ENCODE results near the gene FBXO10.

FBXO10 gene

DNA sequence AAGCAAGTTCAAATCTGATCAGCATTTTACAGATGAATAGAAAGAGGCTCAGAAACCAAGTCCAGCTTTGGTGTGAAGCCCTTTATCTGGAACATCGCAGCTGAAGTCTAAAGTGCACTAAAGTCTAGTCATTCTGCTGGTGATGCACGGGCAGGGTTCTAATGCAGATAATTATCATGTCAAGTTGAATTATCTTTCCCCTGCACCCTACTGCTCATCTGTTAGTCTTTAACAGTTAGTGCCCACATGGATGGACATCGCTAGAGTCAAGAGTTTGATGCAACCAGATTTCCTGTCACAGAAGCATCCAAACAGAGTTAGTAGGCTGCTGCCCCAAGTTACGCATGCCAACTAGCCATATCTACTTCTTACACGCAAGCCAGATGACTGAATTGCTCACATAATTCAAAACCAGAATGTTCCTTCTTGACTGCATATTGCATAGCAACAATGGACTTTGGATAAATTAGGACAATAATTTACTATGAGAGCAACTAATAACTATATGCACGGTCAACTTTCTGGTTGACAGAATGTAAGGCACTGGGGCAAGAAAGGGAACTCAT, 17.8 kb upstream of the FBXO10 start:
- DNase-seq = no peak

DNA sequence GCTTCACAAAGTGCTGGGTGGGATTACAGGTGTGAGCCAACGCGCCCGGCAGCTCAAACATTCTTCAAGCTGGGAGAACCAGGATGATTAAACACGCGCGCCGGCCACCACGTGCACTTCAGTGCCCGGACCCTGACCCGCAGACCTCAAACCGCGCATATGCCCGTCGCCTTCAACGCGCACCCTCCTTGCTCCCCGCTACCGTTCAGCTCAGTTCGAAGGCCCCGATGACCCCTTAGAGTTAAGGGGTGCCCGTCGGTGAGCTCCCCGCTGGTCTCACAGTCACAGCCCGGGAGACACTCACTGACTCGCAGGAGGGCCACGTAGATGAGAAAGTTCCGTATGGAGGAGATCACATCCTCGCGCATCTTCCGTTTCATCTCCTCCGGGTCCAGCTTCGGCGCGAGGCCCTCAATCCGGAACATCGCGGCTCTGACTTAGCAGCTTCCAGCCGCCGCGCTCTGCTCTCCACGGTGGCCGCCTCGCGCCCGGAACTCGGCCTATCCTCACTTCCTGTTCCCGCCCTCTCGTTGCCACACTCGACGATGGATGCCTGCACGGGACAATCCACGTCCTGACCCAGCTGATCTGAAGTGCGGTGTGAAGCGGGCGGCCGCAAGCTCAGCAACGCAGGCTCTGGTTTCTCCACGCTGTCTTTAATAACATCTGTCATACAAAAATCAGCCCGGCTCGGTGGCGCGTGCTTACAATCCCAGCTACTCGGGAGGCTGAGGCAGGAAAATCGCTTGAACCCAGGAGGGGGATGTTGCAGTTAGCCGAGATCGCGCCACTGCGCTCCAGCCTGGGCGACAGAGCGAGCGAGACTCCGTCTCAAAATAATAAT, 16.1 kb upstream of the FBXO10 start, which contains the start of gene TOMM5:
Gene TOMM5, minus strand, starts transcription at position 490 of the 844 bp plus-strand sequence. Its CDS starts 65 bp downstream, at position 425.
- DNase-seq = peak; percentile 84 to 90

GRCh38 chr9:37587521-37587920, 11.3 kb upstream of the FBXO10 start:
- DNase-seq = peak in 1 of 2 donors; percentile 46

DNA sequence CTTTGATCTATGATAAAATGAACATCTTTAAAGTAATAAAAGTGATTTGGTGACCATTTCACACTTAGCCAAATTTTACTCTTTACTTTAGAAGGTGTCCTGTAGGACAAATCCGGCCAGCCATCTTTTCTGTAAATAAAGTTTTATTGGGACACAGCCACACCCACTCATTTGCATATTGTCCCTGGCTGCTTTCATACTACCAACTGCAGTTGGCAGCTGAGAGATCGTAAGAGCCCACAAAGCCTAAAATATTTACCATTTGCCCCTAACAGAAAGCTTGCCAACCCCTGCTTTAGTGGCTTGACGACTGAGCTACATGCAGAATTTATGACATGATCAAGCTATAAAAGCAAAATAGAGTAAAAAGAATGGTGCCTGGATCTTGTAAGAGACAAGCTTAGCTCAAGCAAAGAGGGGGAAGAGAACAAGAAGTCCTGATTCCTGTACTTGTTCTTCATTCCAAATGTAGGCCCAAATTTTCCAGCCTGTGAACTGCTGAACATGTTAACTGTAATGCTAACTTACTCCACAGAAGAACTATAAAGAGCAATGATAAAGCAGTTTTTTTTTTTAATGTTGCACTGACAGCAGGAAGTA, 7.4 kb upstream of the FBXO10 start:
- DNase-seq = no peak

DNA sequence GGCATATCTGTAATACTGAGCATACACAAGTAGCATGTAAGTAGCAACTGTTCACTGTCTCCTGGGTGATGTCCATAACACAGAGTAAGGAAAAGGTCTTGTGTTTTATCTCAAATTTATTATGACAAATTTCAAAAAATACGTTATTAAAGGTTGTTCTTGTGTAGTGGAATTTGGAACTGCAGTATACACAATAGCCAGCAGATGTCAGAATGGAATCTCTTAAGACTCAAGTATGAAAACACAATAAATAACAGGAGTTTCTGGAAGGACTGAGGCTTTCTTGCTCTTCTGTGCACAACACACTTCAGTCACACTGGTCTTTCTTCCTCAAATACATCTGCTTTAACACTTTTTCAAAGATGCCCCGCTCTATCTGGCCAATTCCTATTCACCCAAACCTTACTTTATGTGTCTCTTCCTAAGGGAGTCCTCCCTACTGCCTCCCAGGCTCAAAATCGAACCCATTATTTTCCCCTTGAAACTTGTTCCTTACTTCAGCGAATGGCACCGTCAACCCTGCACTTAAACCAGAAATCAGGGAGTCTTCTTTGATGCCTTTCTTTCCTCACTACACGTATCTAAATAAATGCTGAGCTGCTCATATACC, 6.5 kb upstream of the FBXO10 start:
- peak; percentile 35 to 72 for DNase-seq

GRCh38 chr9:37575511-37575914, 667 bp downstream of the FBXO10 start:
- peak in 1 of 2 donors; percentile 21 for DNase-seq

DNA sequence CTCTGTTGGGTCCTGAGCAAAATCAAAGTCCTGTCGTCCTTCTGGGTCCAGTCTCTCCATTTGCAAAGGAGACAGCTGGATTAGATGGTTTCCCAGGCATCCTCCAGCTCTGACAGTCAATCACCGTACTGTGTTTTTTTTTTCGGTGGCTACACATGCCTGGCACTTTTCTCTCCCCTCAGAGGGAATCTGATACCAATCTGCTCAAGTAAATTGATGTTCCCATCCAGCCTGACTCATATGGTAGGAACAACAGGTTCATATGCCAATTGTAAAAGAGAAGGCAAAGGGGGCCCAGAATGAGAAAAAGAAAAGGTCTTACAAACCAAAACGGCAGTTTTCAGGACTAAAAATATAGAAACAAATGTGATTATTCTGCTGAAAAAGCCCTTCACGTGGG, 1.2 kb downstream of the FBXO10 start:
- no peak for DNase-seq

DNA sequence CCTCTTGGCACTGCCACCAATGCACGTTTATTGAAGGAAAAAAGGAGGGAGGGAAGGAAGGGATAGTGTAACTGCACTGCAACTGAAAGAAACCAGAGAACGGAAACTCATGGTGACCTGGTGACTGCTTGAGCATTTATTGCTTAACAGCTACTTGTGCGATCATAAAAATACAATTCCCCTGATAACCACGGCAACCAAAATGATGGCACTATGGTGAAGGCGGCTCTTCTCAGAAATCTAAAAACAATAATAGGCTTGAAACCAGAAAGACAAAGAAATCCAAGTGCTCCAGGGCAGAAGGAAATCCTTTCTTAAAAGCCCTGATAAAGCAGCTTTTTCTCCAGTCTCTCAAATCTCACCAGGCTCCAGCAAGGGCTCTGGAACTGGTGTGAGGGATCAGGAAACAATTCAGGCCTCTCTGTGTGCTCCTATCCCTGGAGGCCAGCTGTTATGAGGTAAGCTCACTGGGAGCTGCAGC, 1.9 kb downstream of the FBXO10 start:
- peak in 1 of 2 donors; percentile 36 for DNase-seq

DNA sequence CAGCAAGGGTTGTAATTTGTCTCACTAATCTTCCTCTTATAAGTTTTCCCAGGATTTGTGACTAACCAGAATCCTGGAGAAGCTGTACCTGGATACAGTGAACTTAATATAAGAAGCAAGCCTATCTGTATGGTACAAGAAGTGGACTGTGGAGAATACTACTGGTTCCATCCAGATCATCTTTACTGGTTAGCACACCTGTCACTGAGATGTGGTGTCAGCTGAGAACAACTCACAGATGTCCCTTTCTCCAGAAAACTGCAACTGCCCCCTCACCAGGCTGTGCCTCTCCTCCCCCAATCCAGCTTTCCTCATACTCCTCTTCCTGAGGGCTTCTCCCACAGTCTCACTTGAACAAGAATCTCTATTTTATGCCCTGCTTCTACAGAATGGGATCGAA, 4.9 kb downstream of the FBXO10 start:
- DNase-seq = no peak

DNA sequence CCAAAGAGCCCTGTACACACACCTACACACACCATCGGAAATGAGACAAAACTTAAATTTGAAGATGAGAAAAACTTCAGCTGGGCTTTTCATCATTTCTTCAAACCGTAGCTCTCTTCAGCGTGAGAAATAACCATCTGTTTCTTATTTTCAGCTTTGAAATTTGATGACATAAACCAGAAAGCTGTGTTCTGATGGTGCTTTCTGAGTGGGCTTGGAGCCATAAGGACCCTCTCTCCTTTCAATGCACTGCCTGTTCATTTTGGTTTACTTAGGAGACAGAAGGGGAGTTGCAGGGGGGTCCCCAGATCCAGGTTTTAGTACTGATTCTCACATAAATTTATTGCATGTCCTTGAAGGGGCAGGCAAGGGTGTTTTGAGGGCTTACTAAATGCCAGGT, 9.5 kb downstream of the FBXO10 start:
- DNase-seq = no peak

DNA sequence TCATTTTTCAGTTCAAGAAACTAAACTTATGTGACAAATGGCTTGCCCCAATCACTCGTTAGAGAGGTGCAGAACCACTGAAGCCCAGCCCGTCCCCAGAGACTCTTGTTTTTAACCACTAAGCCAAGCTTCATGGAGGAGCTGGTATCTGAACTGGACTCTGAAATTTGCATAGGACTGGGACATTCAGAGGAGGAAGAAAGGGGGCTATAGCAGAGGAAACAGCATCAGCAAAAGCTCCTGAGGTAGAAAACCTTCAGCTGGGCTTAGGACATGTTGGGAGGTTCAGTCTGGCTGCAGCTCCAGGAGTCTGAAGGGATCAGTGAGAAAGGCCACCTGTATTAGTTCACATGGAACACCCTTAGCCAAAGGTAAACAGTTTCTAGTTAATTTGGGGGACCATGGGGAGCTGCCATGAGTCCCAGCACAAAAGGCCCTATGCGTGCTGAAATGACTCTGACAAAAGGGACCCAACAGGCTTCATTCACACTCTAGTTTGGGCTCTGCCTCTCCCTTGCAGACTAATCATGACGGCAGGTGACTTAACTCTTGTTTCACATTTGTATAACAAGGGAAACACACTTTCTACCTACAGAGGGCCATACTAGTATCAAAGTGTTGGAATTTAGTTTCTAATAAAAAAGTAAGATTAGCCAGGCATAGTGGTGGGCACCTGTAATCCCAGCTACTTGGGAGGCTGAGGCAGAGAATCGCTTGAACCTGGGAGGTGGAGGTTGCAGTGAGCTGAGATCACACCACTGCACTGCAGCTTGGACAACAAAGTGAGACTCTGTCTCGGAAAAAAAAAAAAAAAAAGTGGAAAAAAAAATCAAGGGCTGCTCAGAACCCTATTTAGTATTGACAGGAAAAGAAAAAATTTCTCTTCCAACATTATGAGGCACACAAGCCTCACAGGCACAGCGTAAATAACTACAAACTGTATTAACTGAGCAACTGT, 10.2 kb downstream of the FBXO10 start:
- DNase-seq = no peak

DNA sequence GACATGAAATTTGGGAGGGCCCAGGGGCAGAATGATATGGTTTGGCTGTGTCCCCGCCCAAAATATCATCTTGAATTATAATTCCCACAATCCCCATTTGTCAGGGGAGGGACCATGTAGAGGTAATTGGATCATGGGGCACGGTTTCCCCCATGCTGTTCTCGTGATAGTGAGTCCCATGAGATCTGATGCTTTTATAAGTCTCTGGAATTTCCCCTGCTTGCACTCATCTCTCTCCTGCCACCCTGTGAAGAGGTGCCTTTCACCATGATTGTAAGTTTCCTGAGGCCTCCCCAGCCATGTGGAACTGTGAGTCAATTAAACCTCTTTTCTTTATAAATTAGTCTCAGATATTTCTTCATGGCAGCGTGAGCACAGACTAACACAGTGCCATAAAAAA, 11.3 kb downstream of the FBXO10 start:
- no peak for DNase-seq

DNA sequence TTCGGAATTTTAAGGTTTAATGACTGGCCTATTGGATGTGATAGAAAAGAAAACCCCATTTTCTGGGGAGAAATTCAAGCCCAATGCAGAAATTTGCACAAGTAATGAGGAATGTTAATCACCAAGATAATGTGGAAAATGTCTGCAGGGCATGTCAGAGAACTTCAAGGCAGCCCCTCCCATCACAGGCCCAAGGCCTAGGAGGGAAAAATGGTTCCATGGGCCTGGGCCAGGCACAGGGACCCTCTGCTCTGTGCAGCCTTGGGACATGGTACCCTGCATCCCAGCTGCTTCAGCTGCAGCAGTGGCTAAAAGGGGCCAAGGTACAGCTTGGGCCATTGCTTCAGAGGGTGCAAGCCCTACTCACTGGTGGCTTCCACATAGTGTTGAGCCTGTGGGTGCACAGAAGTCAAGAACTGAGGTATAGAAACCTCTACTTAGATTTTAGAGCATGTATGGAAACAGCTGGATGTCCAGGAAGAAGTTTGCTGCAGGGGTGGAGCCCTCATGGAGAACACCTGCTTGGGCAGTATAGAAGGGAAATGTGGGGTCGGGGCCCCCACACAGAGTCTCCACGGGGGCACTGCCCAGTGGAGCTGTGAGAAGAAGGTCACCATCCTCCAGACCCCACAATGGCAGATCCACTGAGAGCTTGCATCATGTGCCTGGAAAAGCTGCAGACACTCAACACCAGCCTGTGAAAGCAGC, 12.2 kb downstream of the FBXO10 start:
- DNase-seq = no peak

DNA sequence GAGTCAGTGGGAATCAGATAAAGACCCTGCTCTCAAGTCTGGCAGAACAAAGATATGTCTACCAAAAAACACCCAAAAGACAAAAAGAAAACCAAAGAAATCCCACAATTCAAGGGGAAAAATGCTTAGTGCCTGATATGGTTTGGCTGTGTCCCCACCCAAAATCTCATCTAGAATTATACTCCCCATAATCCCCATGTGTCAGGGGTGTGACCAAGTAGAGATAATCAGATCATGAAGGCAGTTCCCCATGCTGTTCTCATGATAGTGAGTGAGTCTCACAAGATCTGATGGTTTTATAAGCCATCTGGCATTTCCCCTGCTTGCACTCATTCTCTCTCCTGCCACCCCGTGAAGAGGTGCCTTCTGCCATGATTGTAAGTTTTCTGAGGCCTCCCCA, 13.4 kb downstream of the FBXO10 start:
- peak in 1 of 2 donors; percentile 5 for DNase-seq

GRCh38 chr9:37561682-37562081, 14.5 kb downstream of the FBXO10 start:
- DNase-seq = no peak

- DNase-seq = no peak
Observed at GRCh38 chr9:37559855-37560592, 16.2 kb downstream of the FBXO10 start.

- no peak for DNase-seq
Observed at GRCh38 chr9:37559125-37559524, 17.1 kb downstream of the FBXO10 start.

DNA sequence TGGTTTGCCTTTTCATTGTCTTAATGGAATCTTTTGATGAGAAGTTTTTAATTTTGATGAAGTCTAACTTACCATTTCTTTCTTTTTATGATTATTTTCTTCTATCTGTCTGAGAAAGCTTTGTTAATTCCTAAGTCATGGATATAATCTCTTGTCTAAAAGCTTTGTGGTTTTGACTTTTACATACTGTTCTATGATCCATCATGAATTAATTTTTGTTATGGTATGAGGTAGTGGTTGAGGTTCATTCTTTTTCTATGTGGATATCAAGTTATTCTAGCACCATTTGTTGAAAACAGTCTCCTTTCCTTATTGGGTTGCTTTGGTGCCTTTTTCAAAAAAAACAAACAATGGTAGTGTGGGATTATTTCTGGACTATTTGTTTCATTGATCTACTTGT, 20.4 kb downstream of the FBXO10 start:
- no peak for DNase-seq

- DNase-seq = no peak
Observed at GRCh38 chr9:37554318-37554717, 21.9 kb downstream of the FBXO10 start.

GRCh38 chr9:37551888-37552287, 24.3 kb downstream of the FBXO10 start:
- peak; percentile 11 to 20 for DNase-seq

- DNase-seq = no peak
Observed at GRCh38 chr9:37551468-37551867, 24.7 kb downstream of the FBXO10 start.

Measured in inflammatory macrophage treated with lipopolysaccharide for 1 hour (primary cell).